Right atrium auricular region (tissue), 2 donors: ENCODE results near the gene ZNF438. TPM values are rescaled to one million over a fixed set of nuclear protein-coding genes. Genes with fewer than 3 reads are reported as not detected.
A peak's percentile ranks its signal among the peaks of the same experiment; 100 is the strongest.

Experiments used
- DNase-seq: peaks from one replicate; pipeline ENCODE4 v3.0.0-alpha.2; 2019; ENCODE audit warnings: low spot score
- H3K27ac ChIP-seq, 2 donors: fragments of 200-600 bp; sonication (generic); 1 replicate in 1 of 2; 2 replicates in 1 of 2; pipeline ENCODE4 v1.5.1; 2016 to 2019
- H3K27me3 ChIP-seq, 2 donors: fragments of 200-600 bp; sonication (generic); one replicate each; pipeline versions ENCODE4 v1.5.1 to v1.6.0; 2017 to 2019
- H3K36me3 ChIP-seq: fragments of 200-600 bp; sonication (generic); one replicate; pipeline ENCODE4 v1.5.1; 2016
- H3K4me1 ChIP-seq, 2 donors: fragments of 200-600 bp; sonication (generic); one replicate each; pipeline versions ENCODE4 v1.5.1 to v1.6.0; 2017 to 2019
- H3K4me3 ChIP-seq, 2 donors: fragments of 200-600 bp; sonication (generic); 1 replicate in 1 of 2; 2 replicates in 1 of 2; pipeline ENCODE4 v1.5.1; 2017 to 2019; ENCODE audit warnings: mild to moderate bottlenecking in 1 of 2, moderate library complexity in 1 of 2
- H3K9me3 ChIP-seq, 2 donors: fragments of 200-600 bp; sonication (generic); one replicate each; pipeline ENCODE4 v1.5.1; 2019
- total RNA-seq, 2 donors: library from RNA; depleted of rRNA; stranded (reverse); fragments of >200 nt; gene quantifications; one replicate each; pipeline ENCODE4 v1.1.0, GENCODE V29; 2016
- TF ChIP-seq, protein P1 (sequence below), 2 donors: fragments of 200-600 bp; sonication (generic); IDR thresholded peaks; one replicate each; pipeline ENCODE4 v1.5.1; 2019; ENCODE audit warnings: antibody characterized with exemption in 2 of 2

Gene ZNF438
- total RNA-seq, 2 donors from 2014 or later, result 13.4 to 14.5 TPM

GRCh38 chr10:31000071-31000782, 31.4 kb downstream of the ZNF438 start:
- peaks cover 0 to 3% of the 10 kb centered on the region in 2 donors for H3K9me3 ChIP-seq
- no peak overlapping the region for H3K4me3 ChIP-seq
- TF ChIP-seq, protein P1, sequence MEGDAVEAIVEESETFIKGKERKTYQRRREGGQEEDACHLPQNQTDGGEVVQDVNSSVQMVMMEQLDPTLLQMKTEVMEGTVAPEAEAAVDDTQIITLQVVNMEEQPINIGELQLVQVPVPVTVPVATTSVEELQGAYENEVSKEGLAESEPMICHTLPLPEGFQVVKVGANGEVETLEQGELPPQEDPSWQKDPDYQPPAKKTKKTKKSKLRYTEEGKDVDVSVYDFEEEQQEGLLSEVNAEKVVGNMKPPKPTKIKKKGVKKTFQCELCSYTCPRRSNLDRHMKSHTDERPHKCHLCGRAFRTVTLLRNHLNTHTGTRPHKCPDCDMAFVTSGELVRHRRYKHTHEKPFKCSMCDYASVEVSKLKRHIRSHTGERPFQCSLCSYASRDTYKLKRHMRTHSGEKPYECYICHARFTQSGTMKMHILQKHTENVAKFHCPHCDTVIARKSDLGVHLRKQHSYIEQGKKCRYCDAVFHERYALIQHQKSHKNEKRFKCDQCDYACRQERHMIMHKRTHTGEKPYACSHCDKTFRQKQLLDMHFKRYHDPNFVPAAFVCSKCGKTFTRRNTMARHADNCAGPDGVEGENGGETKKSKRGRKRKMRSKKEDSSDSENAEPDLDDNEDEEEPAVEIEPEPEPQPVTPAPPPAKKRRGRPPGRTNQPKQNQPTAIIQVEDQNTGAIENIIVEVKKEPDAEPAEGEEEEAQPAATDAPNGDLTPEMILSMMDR (IDR thresholded peaks at IDR 0.05), result no peak
- H3K27me3 ChIP-seq, result no peaks in the 10 kb centered on the region
- H3K4me1 ChIP-seq, result peaks cover 0 to 27% of the 10 kb centered on the region in 2 donors
- H3K27ac ChIP-seq, result peak overlapping the region in 1 of 2 donors; percentile 58
- no peaks in the 10 kb centered on the region for H3K36me3 ChIP-seq
- DNase-seq, result no peak

DNA sequence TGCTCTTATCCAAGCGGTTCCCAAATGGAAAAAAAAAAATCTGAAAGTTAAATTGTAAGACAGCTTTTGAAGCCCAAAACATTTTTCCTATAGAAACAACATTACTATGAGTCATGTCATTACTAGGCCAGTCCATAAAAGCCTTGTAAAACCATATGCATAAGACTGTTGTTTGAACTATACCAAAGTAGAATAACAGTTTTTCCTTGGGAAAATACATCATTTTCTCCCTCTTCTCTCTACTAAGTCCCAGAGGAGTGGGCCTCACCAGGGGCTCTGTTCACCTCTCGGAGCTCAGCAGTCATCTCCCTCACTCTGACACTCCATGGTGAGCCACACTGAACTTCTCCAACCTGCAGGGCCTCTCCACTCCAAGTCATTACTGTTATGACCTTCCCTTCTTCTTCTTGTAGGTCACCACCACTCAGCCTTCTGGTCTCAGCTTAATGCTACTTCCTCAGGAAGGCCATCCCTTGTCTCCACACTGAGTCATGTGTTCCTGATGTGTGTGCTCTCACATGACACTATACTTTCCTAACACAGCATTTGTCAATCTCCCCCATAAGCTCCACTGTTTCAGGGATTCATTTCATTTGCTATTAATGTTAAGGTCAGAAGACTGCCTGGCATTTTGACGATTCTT, 32.5 kb downstream of the ZNF438 start:
- no peaks in the 10 kb centered on the region for H3K27me3 ChIP-seq
- TF ChIP-seq, protein P1 (IDR thresholded peaks at IDR 0.05), result no peak
- peaks cover 0 to 6% of the 10 kb centered on the region in 2 donors for H3K9me3 ChIP-seq
- no peak for DNase-seq
- H3K36me3 ChIP-seq, result no peaks in the 10 kb centered on the region
- H3K4me3 ChIP-seq, result peak overlapping the region in 1 of 2 donors; percentile 0
- H3K27ac ChIP-seq, result peak overlapping the region; percentile 44 to 58
- H3K4me1 ChIP-seq, result peaks cover 0 to 17% of the 10 kb centered on the region in 2 donors

- Histone ChIP-seq H3K4me3 (no peak overlapping the region), H3K9me3 (peaks cover 0 to 6% of the 10 kb centered on the region in 2 donors), H3K27me3 (no peaks in the 10 kb centered on the region), H3K27ac (no peak overlapping the region), H3K36me3 (no peaks in the 10 kb centered on the region), H3K4me1 (peaks cover 0 to 22% of the 10 kb centered on the region in 2 donors)
- DNase-seq, result no peak
- TF ChIP-seq, protein P1 (IDR thresholded peaks at IDR 0.05), result no peak
These were observed 34.0 kb downstream of the ZNF438 start for GRCh38 chr10:30997536-30998235.

- no peak overlapping the region for H3K4me3 ChIP-seq
- peaks cover 0 to 32% of the 10 kb centered on the region in 2 donors for H3K4me1 ChIP-seq
- H3K9me3 ChIP-seq, result peaks cover 0 to 6% of the 10 kb centered on the region in 2 donors
- H3K36me3 ChIP-seq, result no peaks in the 10 kb centered on the region
- no peaks in the 10 kb centered on the region for H3K27me3 ChIP-seq
- H3K27ac ChIP-seq, result no peak overlapping the region
- TF ChIP-seq, protein P1 (IDR thresholded peaks at IDR 0.05), result no peak
- no peak for DNase-seq
These were observed 35.1 kb downstream of the ZNF438 start for GRCh38 chr10:30996481-30997005.

- peaks cover 0 to 6% of the 10 kb centered on the region in 2 donors for H3K9me3 ChIP-seq
- TF ChIP-seq, protein P1 (IDR thresholded peaks at IDR 0.05), result no peak
- H3K27ac ChIP-seq, result no peak overlapping the region
- DNase-seq, result no peak
- peaks cover 0 to 35% of the 10 kb centered on the region in 2 donors for H3K4me1 ChIP-seq
- H3K4me3 ChIP-seq, result no peak overlapping the region
- no peaks in the 10 kb centered on the region for H3K27me3 ChIP-seq
- no peaks in the 10 kb centered on the region for H3K36me3 ChIP-seq
These were observed 36.4 kb downstream of the ZNF438 start for GRCh38 chr10:30995081-30995770.
